Keratinocyte (primary cell): ENCODE data around the gene DAGLA. TPM values are rescaled to one million over a fixed set of nuclear protein-coding genes. Genes with fewer than 3 reads are reported as not detected.

ENCODE experiments used
- DNase-seq: peaks from one replicate; pipeline ENCODE4 v3.0.0-alpha.2; 2011; ENCODE audit warnings: low read depth, missing footprints, low spot score
- FAIRE-seq: peaks from 2 replicates; lab custom pipeline; 2011; peaks lifted over from hg19 to GRCh38; lab: Jason Lieb, UNC
- H2AFZ ChIP-seq: 2 replicates; pipeline ENCODE4 v1.6.0; 2012; ENCODE audit warnings: low read length, control low read depth, inconsistent platforms; ENCODE audit not compliant: control insufficient read depth
- H3K27ac ChIP-seq: 2 replicates; pipeline ENCODE4 v1.5.1; 2011; ENCODE audit warnings: low read length; ENCODE audit not compliant: control insufficient read depth, insufficient read depth
- H3K27me3 ChIP-seq: 3 replicates; pipeline ENCODE4 v1.6.0; 2011; ENCODE audit warnings: low read length; ENCODE audit not compliant: control insufficient read depth, insufficient read depth; ENCODE audit errors: extremely low read depth
- H3K36me3 ChIP-seq, 2 experiments: 2 replicates in 1 of 2; 3 replicates in 1 of 2; pipeline ENCODE4 v1.5.1; 2011; ENCODE audit warnings: low read length in 2 of 2, mild to moderate bottlenecking in 1 of 2; ENCODE audit not compliant: control insufficient read depth in 2 of 2, insufficient read depth in 2 of 2; ENCODE audit errors: extremely low read depth in 1 of 2
- H3K4me1 ChIP-seq: 3 replicates; pipeline ENCODE4 v1.5.1; 2011; ENCODE audit warnings: low read length; ENCODE audit not compliant: control insufficient read depth, insufficient read depth; ENCODE audit errors: extremely low read depth
- H3K4me2 ChIP-seq: 3 replicates; pipeline ENCODE4 v1.6.0; 2011; ENCODE audit warnings: low read depth, low read length; ENCODE audit not compliant: control insufficient read depth, insufficient read depth; ENCODE audit errors: extremely low read depth
- H3K4me3 ChIP-seq, 3 experiments: fragments of 200-600 bp in 1 of 3; sonication (generic) in 1 of 3; 2 replicates in 2 of 3; 3 replicates in 1 of 3; pipeline ENCODE4 v1.5.1; 2011 to 2016; ENCODE audit warnings: low read length in 3 of 3, mild to moderate bottlenecking in 3 of 3, control low read depth in 2 of 3, inconsistent platforms in 1 of 3, low read depth in 1 of 3, mixed read lengths in 1 of 3, mixed run types in 1 of 3, moderate library complexity in 1 of 3; ENCODE audit not compliant: control insufficient read depth in 2 of 3, insufficient read depth in 2 of 3; ENCODE audit errors: extremely low read depth in 1 of 3
- H3K79me2 ChIP-seq: 2 replicates; pipeline ENCODE4 v1.6.0; 2012; ENCODE audit warnings: low read length; ENCODE audit not compliant: control insufficient read depth, insufficient read depth
- H3K9ac ChIP-seq: 3 replicates; pipeline ENCODE4 v1.6.0; 2011; ENCODE audit warnings: low read length; ENCODE audit not compliant: control insufficient read depth, insufficient read depth; ENCODE audit errors: extremely low read depth
- H3K9me1 ChIP-seq: 3 replicates; pipeline ENCODE4 v1.6.0; 2011; ENCODE audit warnings: low read length; ENCODE audit not compliant: control insufficient read depth, insufficient read depth; ENCODE audit errors: extremely low read depth
- H3K9me3 ChIP-seq: 2 replicates; pipeline ENCODE4 v1.5.1; 2012; ENCODE audit warnings: low read depth, low read length; ENCODE audit not compliant: control insufficient read depth
- H4K20me1 ChIP-seq: 3 replicates; pipeline ENCODE4 v1.6.0; 2011; ENCODE audit warnings: low read length; ENCODE audit not compliant: control insufficient read depth, insufficient read depth; ENCODE audit errors: extremely low read depth
- CTCF ChIP-seq, 3 experiments: IDR thresholded peaks in 1 of 3; conservative IDR thresholded peaks in 1 of 3; optimal IDR thresholded peaks in 1 of 3; 2 replicates in 2 of 3; 3 replicates in 1 of 3; pipeline versions ENCODE3 to v1.5.1; 2011; ENCODE audit warnings: low read length in 3 of 3, mild to moderate bottlenecking in 3 of 3, moderate library complexity in 2 of 3, control low read depth in 1 of 3, inconsistent platforms in 1 of 3; ENCODE audit not compliant: insufficient read depth in 2 of 3; ENCODE audit errors: extremely low read depth in 1 of 3
- EZH2 ChIP-seq: IDR thresholded peaks from one replicate; pipeline ENCODE4 v1.6.1; 2012; ENCODE audit warnings: inconsistent platforms, mild to moderate bottlenecking, low read length, moderate library complexity
- dilution Hi-C: fragments of 300-500 bp; cut with MboI; formaldehyde crosslinking; loops from one replicate; pipeline ENCODE4 v1.7.0; 2020; ENCODE audit warnings: low sequenced_read_pairs; ENCODE audit not compliant: extremely low pct_ligation_motif_present
- polyA plus RNA-seq, 5 experiments: library from polyadenylated mRNA; depleted of rRNA in 3 of 5; stranded (reverse) in 3 of 5; stranded (forward) in 1 of 5; unstranded in 1 of 5; fragments of >200 nt; gene quantifications; 1 replicate in 1 of 5; 2 replicates in 3 of 5; 3 replicates in 1 of 5; pipeline versions ENCODE4 v1.2.1 to v1.2.3, GENCODE V29; 2011 to 2012; ENCODE audit warnings: missing spikeins in 2 of 5, low read depth in 1 of 5, low replicate concordance in 1 of 5

Gene DAGLA
- polyA plus RNA-seq, 1 donor (not counting 4 experiments of a cell fraction or from before 2014, with no cell fraction given): 0.03 TPM

GRCh38 chr11:61714916-61715315 lies 34.7 kb downstream of the DAGLA start:
- dilution Hi-C loops: no loop called here
- Histone ChIP-seq H3K27ac (no peak overlapping the region), H3K4me2 (no peak overlapping the region), H3K27me3 (peaks cover 75% of the 10 kb centered on the region), H3K4me1 (no peaks in the 10 kb centered on the region), H3K36me3 (no peaks in the 10 kb centered on the region), H3K9me1 (no peaks in the 10 kb centered on the region), H3K9ac (no peak overlapping the region), H3K4me3 (no peak overlapping the region), H2AFZ (no peak overlapping the region), H3K79me2 (no peaks in the 10 kb centered on the region), H4K20me1 (no peaks in the 10 kb centered on the region), H3K9me3 (no peaks in the 10 kb centered on the region)
- TF ChIP-seq CTCF (optimal IDR thresholded peaks at IDR 0.05 in 1 of 3, IDR thresholded peaks at IDR 0.05 in 1 of 3, conservative IDR thresholded peaks at IDR 0.05 in 1 of 3; ENCODE audit: extremely low read depth in 1 of 3, insufficient read depth in 2 of 3, low read length in 3 of 3): no peak
- no peak for TF ChIP-seq EZH2
- no peak for DNase-seq
- no peak for FAIRE-seq

GRCh38 chr11:61715867-61716266 lies 35.7 kb downstream of the DAGLA start:
- FAIRE-seq: no peak

More at GRCh38 chr11:61715867-61716266, 35.7 kb downstream of the DAGLA start:
- no peaks in the 10 kb centered on the region for H4K20me1 ChIP-seq
- dilution Hi-C loops: no loop called here
- no peak for DNase-seq
- TF ChIP-seq EZH2: no peak
- TF ChIP-seq CTCF (optimal IDR thresholded peaks at IDR 0.05 in 1 of 3, IDR thresholded peaks at IDR 0.05 in 1 of 3, conservative IDR thresholded peaks at IDR 0.05 in 1 of 3; ENCODE audit: extremely low read depth in 1 of 3, insufficient read depth in 2 of 3, low read length in 3 of 3): no peak
- no peak overlapping the region for H3K27ac ChIP-seq
- no peak overlapping the region for H3K4me3 ChIP-seq
- no peaks in the 10 kb centered on the region for H3K79me2 ChIP-seq
- no peaks in the 10 kb centered on the region for H3K9me1 ChIP-seq
- H3K9me3 ChIP-seq: no peaks in the 10 kb centered on the region
- no peak overlapping the region for H3K4me2 ChIP-seq
- no peak overlapping the region for H2AFZ ChIP-seq
- peaks cover 75% of the 10 kb centered on the region for H3K27me3 ChIP-seq
- H3K9ac ChIP-seq: no peak overlapping the region
- no peaks in the 10 kb centered on the region for H3K4me1 ChIP-seq
- H3K36me3 ChIP-seq: no peaks in the 10 kb centered on the region
